CD4-positive, alpha-beta T cell treated with Interferon alpha-2 for 1 hour (primary cell): ENCODE measurements around the gene ING5.
A peak's percentile ranks its signal among the peaks of the same experiment; 100 is the strongest.

ENCODE experiments used
- DNase-seq, 2 donors: peaks; one replicate each; pipeline ENCODE4 v3.0.0-alpha.2; 2020 to 2022

Gene ING5

DNA sequence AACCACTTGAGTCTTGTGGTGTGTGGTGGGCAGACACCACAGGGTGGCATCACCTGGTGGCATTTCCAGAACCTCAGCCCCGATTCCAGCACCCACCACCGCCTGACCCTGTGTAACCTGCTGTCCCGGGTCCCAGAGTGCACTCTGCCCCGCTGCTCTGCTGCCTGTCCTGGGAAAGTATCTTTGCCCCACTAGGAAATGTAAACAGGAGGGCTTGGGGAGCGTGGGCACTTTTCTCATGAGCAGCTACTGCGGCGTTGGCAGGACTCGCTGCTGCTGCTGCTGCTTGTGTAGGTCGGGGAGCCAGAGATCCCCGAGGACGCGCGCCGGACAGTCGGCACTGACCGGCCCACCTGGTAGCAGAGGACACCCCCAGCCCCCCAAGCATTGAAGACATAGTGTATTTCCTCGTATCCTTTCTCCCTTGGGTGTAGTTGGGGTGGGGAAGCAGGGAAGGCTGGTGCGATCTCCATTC is 28.6 kb upstream of the ING5 start:
- peak in 1 of 2 donors; percentile 4 for DNase-seq

DNA sequence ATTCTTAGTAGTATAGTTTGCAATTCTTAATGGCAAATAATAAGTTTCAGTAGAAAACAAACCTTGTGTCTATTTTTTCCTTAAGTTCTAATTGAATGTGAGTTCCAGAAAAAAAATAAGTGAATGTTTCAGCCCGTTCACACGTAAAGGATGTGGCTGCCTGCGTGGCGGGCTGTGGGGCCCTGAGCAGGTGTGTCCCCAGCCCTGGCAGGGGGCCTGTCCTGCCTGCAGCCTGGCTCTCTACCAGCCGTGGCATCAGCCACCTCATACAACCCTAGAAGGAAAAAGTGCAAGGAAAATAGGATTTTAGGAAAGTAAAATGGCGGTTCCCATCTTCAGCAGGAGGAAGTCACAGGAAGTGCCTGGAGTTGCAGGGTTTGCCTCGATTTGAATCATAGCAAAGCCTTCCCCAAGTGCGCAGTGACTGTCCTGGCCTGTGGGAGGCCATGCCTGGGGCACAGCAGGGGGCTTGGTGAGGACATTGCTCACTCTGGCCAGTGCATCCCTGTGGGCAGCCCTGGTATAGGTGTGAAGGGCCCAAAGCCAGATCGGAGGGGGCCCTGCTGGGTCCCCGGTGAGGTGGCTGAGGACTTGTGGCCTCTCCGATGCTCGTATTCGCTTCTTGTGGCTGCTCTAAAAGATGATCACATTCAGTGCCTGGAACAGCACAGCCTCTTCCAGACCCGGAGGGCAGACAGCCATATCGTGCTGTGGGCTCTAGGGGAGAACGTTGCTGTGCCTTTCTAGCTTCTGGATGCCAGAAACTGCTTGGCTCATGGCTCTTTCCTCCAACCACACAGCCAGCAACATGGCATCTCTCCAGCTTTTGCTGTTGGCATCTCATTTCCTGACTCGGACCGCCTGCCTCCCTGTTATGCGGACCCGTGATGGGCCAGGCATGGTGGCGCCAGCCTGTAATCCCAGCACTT is 27.8 kb upstream of the ING5 start:
- DNase-seq, result no peak

DNA sequence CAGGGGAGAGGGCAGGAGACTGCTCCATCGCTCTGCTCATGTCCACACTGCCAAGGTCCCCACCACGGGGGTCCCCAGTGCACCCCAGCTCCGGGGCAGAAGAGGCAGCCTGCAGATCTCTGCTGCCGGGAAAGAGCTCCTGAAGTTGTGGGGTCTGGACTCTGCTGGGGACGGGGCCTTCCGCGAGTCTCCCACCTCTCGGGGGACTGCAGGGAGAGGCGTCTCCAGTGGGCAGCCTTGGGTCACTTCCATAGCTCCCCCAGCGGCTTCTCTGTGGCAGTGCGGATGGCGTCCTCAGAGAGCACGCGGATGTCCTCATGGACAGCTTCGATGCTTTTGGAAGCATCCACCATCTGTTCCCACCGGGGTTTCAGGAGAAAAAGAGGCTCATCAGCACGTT is 26.0 kb upstream of the ING5 start:
- DNase-seq, result no peak

DNA sequence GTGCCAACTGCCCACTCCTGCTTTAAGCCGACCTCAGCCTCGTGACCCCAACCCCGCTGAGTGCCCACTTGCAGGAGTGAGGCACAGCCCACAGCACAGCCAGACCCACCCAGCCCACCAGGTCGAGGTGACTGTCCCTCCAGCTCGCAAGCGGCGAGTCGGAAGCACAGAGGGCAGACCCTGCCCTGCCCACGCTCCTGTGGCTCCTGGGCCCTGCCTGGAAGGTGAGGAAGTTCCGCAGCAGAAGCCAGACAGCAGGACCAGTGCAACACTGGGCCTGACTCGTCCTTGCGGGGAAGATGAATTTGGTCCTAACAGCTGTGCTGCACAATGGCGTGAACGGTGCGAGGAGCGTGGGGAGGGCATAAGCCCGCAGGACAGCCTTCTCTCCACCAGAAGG is 25.2 kb upstream of the ING5 start:
- DNase-seq, result no peak

DNA sequence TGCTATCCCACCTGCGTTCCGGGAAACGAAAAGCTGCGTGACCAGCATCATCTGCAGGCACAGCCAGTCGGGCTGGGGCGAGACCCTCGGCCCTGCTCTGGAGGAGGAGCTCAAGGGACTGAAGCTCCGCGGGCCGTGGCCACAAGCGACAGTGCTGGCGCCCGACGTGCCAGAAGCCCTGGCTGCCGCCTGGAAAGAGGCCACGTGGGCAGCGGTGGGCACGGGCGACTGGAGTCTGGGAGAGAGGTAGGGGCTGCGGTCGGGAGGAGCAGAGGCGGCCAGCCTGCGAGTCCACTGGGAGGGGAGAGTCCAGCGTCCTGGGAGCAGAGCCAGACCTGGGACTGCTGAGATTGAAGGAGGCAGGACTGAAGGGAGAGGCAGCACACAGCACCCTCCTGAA is 24.4 kb upstream of the ING5 start:
- no peak for DNase-seq

DNA sequence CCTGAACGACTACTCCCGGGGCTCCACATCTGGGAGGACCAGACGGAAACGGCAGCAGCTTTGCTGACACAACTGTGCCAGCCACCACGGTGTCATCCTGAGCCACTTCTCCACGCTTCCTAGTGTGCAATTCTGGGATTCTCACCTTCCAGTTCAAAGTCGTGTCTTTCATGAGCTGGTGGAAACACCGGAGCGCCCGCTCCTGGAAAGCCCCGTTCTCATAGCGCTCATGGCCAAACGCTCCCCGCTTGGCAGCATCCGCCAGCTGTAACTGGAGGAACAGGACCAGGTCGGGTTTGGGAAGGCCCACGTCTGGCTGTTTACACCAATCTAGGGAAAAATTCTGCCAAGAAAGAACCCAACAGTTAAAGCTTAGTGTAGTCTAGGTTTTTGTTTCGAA is 23.5 kb upstream of the ING5 start:
- no peak for DNase-seq

DNA sequence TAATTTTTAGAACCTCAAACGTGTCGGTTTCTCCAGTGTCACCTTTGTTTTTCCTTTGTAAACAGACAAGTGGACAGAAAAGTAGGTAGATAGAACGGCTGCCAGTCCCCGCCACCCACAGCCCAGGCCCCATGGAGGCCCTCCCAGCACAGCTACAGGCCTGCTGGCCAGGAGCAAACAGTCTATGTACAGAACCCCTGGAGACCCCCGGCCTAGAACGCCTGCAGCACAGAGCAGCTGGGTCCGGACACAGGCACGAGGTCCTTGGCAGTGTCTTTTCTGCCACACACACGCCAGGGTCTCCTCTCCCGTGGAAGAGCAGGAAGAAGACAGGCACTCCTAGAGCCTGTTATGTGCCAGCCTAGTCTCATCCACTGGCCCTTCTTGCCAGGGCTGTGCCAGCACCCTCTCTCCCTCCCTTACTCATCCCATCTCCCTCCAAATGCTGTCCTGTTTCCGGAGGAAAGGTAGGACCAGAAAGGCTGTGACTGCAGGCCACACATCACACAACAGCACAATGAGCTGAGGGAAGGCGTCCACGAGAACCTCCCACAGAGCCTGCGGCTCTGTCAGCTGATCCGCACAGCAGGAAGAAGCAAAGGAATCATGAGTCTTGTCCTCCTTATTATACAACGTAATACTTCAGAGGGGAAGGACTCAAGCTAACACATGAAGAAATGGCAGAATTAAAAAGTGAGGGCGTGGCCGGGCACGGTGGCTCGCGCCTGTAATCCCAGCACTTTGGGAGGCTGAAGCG is 22.9 kb upstream of the ING5 start:
- DNase-seq, result no peak

DNA sequence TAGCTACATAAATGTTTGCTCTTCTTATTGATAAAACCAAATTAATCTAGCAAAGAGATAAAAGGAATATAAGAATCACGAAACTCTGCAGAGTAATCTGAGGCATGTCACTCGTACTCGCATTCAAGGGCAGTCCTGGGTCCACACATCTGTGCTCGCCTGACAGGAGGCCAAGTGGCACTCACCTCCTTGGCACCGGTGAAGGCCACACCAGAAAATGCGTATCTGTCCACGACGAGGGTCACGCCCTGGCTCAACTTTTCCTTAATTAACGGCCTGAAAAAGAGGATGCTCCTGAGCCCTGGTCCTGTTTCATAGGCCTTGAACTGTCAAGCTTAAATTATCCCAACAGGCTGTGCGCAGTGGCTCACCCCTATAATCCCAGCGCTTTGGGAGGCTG is 21.8 kb upstream of the ING5 start:
- no peak for DNase-seq

DNA sequence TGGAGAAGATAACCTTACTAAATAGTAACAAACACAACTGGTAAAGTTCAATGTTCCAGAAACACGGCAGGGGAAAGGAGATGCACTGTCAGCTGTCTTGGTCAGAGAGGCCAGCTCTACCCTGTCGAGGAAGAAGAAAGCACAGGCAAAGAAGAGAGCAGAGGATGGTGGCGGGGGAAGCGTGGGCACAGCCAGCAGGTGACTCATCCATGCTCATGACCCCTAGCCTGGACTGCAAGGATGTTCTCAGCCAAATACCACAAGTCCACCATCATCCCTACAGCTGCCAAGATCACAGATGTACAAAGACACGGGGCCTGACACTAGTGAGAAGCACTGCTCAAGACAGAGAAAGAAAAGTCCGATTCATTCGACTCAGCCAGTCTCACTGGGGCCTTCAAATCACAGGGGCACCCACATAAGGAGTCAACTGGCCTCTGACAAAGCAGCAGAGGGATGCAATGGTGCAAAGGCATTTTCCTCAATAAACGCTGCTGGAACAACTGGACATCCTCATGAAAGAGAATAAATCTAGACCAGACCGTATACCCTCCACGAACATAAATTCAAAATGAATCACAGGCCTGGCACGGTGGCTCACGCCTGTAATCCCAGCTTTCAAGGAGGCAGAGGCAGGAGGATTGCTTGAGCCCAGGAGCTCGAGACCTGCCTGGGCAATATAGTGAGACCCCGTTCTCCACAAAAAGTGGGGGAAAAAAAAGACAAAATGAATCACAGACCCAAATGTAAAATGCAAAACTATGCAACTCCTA is 20.8 kb upstream of the ING5 start:
- no peak for DNase-seq

DNA sequence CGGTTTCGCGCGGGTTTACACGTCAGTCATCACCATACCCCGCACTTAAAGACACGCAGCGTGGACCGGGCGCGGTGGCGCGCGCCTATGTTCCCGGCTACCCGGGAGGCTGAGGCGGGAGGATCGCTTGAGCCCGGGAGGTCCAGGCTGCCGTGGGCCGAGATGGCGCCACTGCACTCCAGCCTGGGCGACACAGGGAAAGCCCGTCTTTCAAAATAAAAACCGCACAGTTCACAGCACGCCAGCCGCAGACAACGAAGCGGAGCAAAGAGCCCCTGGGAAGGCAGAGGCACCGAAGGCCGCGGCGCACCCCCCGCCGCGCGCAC is 15.6 kb upstream of the ING5 start:
- DNase-seq, result no peak

DNA sequence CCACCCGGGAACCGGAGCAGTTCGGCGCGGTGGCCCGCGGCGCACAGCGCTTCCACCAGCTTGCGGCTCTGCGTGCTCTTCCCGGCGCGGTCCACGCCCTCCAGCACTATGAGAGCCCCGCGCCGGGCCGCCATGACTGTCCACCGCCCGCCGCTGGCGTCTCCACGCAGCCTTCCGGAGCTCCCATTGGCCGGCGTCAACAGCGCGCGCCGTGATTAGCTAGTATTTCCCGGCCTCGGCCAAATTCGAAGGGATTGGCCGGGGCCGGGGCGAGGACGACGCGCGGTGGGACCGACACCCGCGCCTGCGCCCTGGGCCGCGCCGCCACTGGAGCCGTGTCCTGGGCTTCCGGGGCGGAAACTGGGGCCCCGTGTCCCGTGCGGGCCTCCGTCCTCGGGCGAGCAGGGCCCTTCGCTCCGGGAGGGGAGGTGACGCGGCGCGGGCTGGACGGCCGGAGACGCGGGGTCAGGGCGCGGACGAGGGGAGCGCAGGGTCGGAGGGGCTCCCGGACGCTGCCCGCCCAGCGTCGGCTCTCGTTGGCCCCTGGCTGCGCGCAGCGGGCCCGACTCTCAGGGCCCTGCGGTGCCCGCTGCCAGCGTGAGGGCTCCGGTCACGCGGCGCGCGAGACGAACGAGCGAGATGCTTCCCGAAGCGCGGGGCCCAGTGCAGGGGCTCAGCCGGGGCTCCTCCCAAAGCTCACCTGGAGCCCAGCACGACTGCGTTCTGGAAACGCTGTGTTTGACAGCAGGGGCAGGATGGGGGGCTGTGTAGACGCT is 15.0 kb upstream of the ING5 start, which contains the start of gene DTYMK:
TSS of gene DTYMK (minus strand) at position 166 of the 776 bp plus-strand sequence. CDS start at position 134, 32 bp downstream.
- peak; percentile 94 to 96 for DNase-seq

DNA sequence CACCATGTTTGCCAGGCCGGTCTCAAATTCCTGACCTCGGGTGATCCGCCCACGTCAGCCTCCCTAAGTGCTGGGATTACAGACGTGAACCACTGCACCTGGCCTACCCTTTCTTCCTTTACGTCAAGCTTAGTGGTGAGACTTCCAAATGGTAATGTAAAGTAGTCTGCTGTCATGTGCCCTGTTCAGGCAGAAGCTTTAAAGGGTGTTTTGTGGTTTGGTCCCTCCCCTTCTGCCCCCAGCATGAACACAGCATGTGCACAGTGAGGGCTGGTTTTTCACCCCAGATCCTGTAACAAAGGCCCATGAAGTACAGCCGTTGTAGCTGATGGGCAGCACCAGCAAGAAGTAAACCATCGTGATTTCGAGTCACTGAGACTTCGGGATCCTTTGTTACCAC is 12.5 kb upstream of the ING5 start:
- DNase-seq, result no peak

DNA sequence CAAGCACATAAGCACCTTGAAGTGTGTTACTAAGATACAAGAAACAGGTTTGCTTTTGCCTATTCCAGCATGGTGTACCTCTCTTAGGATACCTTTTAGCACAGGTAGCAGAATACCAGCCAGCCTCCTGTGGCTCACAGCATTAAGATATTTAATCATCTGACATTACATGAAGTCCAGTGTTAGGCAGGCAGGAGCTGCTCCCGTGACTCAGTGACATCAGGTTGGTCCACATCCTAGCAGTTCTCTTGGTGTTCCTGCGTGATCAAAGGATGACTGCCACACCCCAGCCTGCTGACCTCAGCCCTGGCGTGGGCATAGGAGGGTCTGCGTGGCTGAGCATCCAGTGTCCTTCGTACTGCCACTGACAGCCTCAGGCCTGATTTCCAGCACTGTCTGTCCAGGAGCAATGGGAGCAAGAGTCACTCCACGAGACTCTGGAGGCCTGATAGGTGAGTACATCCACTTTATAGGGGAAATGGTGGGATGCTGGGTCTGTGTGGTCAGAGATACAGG is 11.6 kb upstream of the ING5 start:
- DNase-seq, result no peak

DNA sequence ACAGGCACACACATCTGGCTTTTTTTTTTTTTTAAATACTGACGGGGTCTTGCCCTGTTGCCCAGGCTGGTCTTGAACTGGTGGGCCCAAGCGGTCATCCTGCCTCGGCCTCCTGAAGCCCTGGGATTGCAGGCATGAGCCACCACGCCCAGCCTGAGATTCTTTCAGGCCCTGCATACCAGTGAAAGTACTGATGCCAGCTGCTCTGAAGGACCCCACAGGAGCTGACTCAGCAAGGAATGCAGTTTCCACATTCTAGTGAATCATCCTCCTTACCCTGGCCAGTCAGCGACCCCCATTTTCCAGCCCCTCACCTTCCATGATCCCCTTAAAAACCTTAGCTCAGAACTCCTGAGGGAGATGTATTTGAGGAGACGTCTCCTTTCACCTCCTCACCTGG is 9.4 kb upstream of the ING5 start:
- no peak for DNase-seq

DNA sequence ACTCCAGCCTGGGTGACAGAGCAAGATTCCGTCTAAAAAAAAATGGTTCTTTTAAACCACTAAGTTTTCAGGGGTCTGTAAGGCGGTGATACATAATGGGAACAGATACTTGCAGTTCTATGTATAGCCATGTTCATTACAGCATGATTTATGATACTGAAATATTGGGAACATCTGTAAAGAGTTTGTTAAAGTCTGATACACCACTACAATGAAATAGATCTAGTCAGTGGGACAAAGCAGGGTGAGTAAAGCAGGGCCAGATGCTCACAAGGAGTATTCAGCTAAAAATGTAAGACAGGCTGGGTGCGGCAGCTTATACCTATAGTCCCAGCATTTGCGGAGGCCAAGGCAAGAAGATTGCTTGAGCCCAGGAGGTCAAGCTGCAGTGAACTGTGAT is 6.2 kb upstream of the ING5 start:
- no peak for DNase-seq

DNA sequence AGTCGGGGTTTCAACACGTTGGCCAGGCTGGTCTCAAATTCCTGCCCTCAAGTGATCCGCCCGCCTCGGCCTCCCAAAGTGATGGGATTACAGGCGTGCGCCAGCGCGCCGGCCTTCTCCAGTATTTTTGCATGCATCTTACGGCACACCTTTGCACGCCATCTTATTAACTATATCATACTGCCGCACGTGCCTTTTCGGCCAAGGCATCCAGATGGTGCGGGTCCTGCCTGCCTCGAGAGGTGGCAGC is 765 bp upstream of the ING5 start:
- DNase-seq, result no peak

DNA sequence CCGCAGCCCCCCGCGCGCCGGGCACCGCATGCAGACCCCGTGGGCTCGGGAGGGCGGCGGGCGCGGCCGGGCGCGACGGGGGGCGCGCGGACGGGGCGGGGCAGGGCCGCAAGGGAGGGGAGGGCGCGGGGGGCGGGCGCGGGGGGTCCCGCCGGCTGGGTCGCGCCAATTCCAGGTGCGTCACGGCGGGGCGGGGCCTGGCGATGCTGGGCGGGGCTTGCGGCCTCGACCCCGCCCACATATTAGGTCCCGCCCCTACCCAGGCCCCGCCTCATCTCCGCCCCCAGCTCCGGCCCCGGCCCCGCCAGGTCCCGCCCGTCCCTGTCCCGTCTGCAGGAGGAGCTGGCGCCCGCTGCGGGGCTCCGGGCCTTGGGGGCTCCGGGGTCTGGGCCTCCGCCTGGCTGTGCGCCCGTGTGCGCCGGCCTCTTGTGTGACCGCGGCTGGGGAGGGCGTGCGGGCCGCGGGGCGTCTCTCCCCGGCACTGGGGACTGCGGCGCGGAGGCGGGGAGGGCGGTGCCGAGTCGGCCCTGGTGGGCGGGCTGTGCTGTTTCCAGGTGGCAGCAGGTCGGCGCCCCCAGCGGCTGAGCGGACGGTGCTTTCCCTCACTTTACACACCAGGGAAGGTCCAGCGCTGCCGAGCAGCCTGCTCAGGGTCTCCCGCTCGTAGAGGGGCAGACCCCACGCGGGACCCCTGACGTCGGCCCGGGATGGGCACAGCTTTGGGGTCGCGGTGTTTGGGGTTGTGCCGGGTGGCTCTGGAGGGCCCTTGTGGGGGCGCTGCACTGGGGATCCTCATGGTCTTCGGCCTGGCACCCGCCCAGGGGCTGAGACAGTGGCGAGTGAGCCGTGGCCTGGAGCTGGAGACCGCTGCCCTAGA is 554 bp downstream of the ING5 start:
- DNase-seq, result peak; percentile 88 to 89

DNA sequence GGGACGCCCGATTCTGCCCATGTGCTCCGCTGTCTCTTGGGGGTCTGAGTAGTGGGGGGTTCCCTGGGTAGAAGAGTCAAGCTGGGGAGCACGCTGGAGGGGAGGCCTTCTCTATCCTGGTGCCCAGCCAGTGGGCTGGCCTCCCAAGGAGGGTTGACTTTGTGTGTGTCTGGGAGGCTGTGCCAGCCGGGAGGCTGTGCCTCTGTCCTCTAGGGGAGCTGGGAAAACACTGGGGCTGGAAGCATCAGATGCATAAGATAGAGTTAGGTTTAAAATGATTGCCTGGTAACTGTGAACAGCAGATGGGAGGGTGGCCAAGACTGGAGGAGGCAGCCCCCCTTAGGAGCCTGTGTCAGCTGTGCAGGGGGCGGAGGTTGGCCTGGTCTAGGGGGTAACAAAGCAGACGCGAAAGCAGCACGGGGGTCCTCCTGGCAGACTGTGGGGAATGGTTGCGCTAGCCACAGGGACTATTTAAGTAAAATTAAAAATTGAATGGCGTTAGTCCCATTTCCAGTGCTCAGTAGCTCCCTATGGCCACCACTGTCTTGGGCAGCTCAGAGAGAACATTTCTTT is 1.3 kb downstream of the ING5 start:
- DNase-seq, result no peak

DNA sequence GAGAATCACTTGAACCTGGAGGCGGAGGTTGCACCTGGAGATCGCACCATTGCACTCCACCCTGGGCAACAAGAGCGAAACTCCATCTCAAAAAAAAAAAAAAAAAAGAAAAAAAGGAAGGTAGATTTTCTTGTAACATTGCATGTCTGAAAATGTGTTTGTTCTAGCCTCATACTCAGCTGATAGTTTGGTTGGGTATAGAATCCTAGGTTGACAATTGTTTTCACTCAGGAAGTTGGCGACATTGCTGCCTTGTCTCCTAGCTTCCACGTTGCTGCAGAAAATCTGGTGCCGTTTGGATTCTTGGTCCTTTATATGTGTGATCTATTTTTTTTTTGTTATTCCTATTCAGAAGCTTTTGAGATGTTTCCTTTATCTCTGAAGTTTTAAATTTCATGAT is 4.7 kb downstream of the ING5 start:
- no peak for DNase-seq

DNA sequence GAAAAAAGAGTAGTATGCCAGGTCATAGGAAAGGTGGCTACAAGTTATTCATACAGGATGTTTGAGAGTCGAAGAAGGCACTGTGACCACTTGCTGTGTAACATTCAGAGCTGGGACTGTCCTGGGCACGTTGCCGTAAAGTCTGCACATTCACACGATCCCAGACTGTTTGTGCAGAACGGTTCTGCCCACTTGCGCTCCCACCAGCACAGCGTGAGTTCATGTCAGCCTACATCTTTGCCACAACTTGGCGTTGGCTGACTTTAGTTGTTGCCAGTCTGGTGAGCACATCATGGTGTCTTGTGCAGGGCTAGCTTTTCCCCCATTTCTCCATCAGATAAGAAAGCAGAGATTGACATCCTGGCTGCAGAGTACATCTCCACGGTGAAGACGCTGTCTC is 7.0 kb downstream of the ING5 start:
- no peak for DNase-seq

DNA sequence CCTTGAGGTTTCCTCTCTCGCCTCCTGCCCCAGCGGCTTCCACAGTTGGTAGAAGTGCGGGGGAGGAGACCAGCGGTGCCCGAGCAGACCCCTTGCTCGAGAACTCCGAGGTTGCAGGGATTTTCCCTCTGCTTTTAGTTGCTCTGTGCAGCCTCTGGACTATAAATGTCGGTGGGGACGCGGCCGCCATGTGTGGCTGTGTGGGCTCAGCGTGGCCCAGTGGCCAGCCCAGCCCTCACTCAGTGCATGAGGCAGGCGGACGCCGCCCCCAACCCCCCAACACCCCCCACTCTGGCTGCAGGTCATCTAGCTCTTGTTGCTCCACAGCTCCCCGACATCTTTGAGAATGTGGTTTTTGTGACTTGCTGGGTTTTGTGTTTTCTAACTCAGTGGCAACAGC is 17.3 kb downstream of the ING5 start:
- DNase-seq, result no peak
